SHP77 (cell line): ENCODE data around the gene GEMIN5.

Source experiments
- DNase-seq, 2 experiments: peaks; one replicate each; lab custom pipeline; 2025; lab: John Stamatoyannopoulos, UW

GEMIN5 gene

GRCh38 chr5:154884424-154884823, 53.6 kb downstream of the GEMIN5 start:
- no peak for DNase-seq

- no peak for DNase-seq
Measured at GRCh38 chr5:154881986-154882385, 56.0 kb downstream of the GEMIN5 start.

GRCh38 chr5:154878642-154879335, 59.2 kb downstream of the GEMIN5 start:
- DNase-seq: no peak

GRCh38 chr5:154873791-154874331, 64.2 kb downstream of the GEMIN5 start:
- no peak for DNase-seq

GRCh38 chr5:154871734-154872133, 66.3 kb downstream of the GEMIN5 start:
- no peak for DNase-seq

- DNase-seq: no peak
Measured at GRCh38 chr5:154868702-154869101, 69.3 kb downstream of the GEMIN5 start.

GRCh38 chr5:154866841-154867240, 71.2 kb downstream of the GEMIN5 start:
- no peak for DNase-seq

- no peak for DNase-seq
Measured at GRCh38 chr5:154865466-154866184, 72.4 kb downstream of the GEMIN5 start.

GRCh38 chr5:154863291-154864080, 74.5 kb downstream of the GEMIN5 start:
- DNase-seq: no peak

GRCh38 chr5:154862766-154863165, 75.2 kb downstream of the GEMIN5 start:
- no peak for DNase-seq

GRCh38 chr5:154861946-154862345, 76.1 kb downstream of the GEMIN5 start:
- DNase-seq: no peak

- DNase-seq: no peak
Measured at GRCh38 chr5:154860765-154861164, 77.2 kb downstream of the GEMIN5 start.

GRCh38 chr5:154860123-154860522, 77.9 kb downstream of the GEMIN5 start:
- DNase-seq: no peak

- no peak for DNase-seq
Measured at GRCh38 chr5:154858972-154859871, 78.8 kb downstream of the GEMIN5 start.

GRCh38 chr5:154858297-154858971, 79.6 kb downstream of the GEMIN5 start, which contains the start of gene CNOT8:
Gene CNOT8, plus strand, starts transcription at chr5:154858627. Its CDS starts 4,652 bp downstream, at chr5:154863279.
- DNase-seq: peak; percentile 91 to 96

- peak; percentile 95 for DNase-seq
Measured at GRCh38 chr5:154857530-154858296, 80.3 kb downstream of the GEMIN5 start.

GRCh38 chr5:154851351-154851750, 86.7 kb downstream of the GEMIN5 start:
- DNase-seq: no peak

GRCh38 chr5:154850255-154851062, 87.6 kb downstream of the GEMIN5 start, which contains the start of gene FAXDC2:
Gene FAXDC2, minus strand, starts transcription at chr5:154850603. Its CDS starts 12,425 bp downstream, at chr5:154838178.
- no peak for DNase-seq

- DNase-seq: no peak
Measured at GRCh38 chr5:154849791-154850201, 88.2 kb downstream of the GEMIN5 start.
